Measurements from ENCODE around the gene NBL1. TPM values are rescaled to one million over a fixed set of nuclear protein-coding genes. Genes with fewer than 3 reads are reported as not detected.

The NBL1 gene
- polyA plus RNA-seq, 3 donors: 0.07 TPM; not detected in 2

DNA sequence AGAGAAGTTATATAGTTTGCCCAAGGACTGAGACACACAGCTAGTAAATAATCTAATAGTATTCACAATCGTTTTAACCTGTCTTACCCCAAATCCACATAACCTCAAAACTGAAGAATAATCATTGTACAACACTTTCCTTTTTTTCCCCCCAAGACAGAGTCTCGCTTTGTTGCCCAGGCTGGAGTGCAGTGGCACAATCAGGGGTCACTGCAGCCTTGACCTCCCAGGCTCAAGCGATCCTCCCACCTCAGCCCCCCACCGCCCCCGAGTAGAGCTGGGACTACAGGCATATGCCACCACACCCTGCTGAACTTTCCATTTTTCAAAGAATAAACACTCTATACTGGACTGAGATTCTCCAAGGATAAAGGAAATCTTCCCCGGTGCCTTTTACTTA is 28.7 kb upstream of the NBL1 start:
- no peaks in the 10 kb centered on the region for H3K27me3 Mint-ChIP-seq (ENCODE audit: low read depth in 3 of 3)
- H3K36me3 ChIP-seq (replicated peaks in 1 of 2; ENCODE audit: control insufficient read depth in 1 of 2, insufficient read depth in 2 of 2, low read length in 2 of 2): peaks cover 18 to 46% of the 10 kb centered on the region in 2 donors
- peak overlapping the region in 1 of 7 donors; percentile 23 for H3K27ac Mint-ChIP-seq
- no peak overlapping the region for H3K4me2 ChIP-seq (replicated peaks; ENCODE audit: extremely low read depth, low read length, poor library complexity, severe bottlenecking)
- no peak overlapping the region for H3K4me3 Mint-ChIP-seq
- H3K4me3 ChIP-seq (replicated peaks in 1 of 3; ENCODE audit: low read depth in 2 of 3, low read length in 3 of 3): no peak overlapping the region
- H3K36me3 Mint-ChIP-seq: peaks cover 23 to 29% of the 10 kb centered on the region in 2 donors
- intact Hi-C loops (cut with micrococcal nuclease): no loop called here
- no peak for DNase-seq
- H3K27ac ChIP-seq (ENCODE audit: low read depth in 1 of 2, low read length in 2 of 2): no peak overlapping the region
- H3K9me3 Mint-ChIP-seq: peaks cover 0 to 3% (median 0%) of the 10 kb centered on the region in 7 donors
- H4K20me1 ChIP-seq (ENCODE audit: insufficient read depth, low read length): peaks cover 80% of the 10 kb centered on the region
- peaks cover 49% of the 10 kb centered on the region for H3K79me2 ChIP-seq (ENCODE audit: insufficient read depth, low read length)
- no peak for TF ChIP-seq CTCF (IDR thresholded peaks at IDR 0.05)
- no peaks in the 10 kb centered on the region for H3K27me3 ChIP-seq (ENCODE audit: control insufficient read depth in 2 of 2, insufficient read depth in 2 of 2, low read length in 2 of 2)
- no peaks in the 10 kb centered on the region for H3K9me3 ChIP-seq (replicated peaks in 1 of 2; ENCODE audit: control insufficient read depth in 1 of 2, insufficient read depth in 1 of 2, low read length in 2 of 2)
- no peak overlapping the region for H2AFZ ChIP-seq (ENCODE audit: insufficient read depth, low read depth, low read length, poor library complexity, severe bottlenecking)
- H3K9ac ChIP-seq (ENCODE audit: insufficient read depth, low read length, poor library complexity, severe bottlenecking): no peak overlapping the region
- WGBS (ENCODE audit: insufficient coverage): 93% methylated on average over 3 of the region's 6 CpGs
- no peaks in the 10 kb centered on the region for H3K4me1 ChIP-seq (ENCODE audit: control insufficient read depth in 1 of 2, insufficient read depth in 2 of 2, low read length in 2 of 2)
- peaks cover 1% of the 10 kb centered on the region for H3K4me1 Mint-ChIP-seq

DNA sequence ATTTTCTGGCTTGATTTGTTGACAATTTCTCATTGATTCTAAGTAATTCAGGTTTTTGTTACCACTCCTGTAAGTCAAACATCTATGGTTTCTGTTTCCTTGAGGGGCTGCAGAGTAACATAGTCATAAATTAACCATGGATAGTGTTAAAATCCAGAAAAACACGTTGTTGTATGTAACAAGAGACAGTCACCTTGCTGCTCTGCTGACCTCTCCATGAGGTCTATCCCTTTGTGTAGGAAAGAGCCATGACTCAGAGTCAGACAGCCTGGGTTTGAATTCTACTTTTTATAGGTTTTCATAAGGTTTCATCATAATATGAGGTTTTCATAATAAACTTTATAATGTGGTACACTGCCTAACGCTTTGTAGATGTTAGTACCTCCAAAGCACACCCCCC is 27.6 kb upstream of the NBL1 start:
- Histone ChIP-seq H3K79me2 (ENCODE audit: insufficient read depth, low read length) (peaks cover 45% of the 10 kb centered on the region), H3K9ac (ENCODE audit: insufficient read depth, low read length, poor library complexity, severe bottlenecking) (no peak overlapping the region), H3K4me1 (ENCODE audit: control insufficient read depth in 1 of 2, insufficient read depth in 2 of 2, low read length in 2 of 2) (no peaks in the 10 kb centered on the region), H4K20me1 (ENCODE audit: insufficient read depth, low read length) (peaks cover 80% of the 10 kb centered on the region), H3K4me2 (replicated peaks; ENCODE audit: extremely low read depth, low read length, poor library complexity, severe bottlenecking) (no peak overlapping the region), H3K36me3 (replicated peaks in 1 of 2; ENCODE audit: control insufficient read depth in 1 of 2, insufficient read depth in 2 of 2, low read length in 2 of 2) (peaks cover 20 to 47% of the 10 kb centered on the region in 2 donors), H3K27ac (ENCODE audit: low read depth in 1 of 2, low read length in 2 of 2) (no peak overlapping the region), H3K4me3 (replicated peaks in 1 of 3; ENCODE audit: low read depth in 2 of 3, low read length in 3 of 3) (no peak overlapping the region), H2AFZ (ENCODE audit: insufficient read depth, low read depth, low read length, poor library complexity, severe bottlenecking) (no peak overlapping the region), H3K27me3 (ENCODE audit: control insufficient read depth in 2 of 2, insufficient read depth in 2 of 2, low read length in 2 of 2) (no peaks in the 10 kb centered on the region), H3K9me3 (replicated peaks in 1 of 2; ENCODE audit: control insufficient read depth in 1 of 2, insufficient read depth in 1 of 2, low read length in 2 of 2) (no peaks in the 10 kb centered on the region)
- peaks cover 1% of the 10 kb centered on the region for H3K4me1 Mint-ChIP-seq
- no peak for DNase-seq
- intact Hi-C loops (cut with micrococcal nuclease): no loop called here
- H3K27ac Mint-ChIP-seq: no peak overlapping the region
- H3K9me3 Mint-ChIP-seq: no peaks in the 10 kb centered on the region
- no peak for TF ChIP-seq CTCF (IDR thresholded peaks at IDR 0.05)
- WGBS (ENCODE audit: insufficient coverage): no CpG with 5 or more reads among the region's 2 CpGs
- H3K4me3 Mint-ChIP-seq: no peak overlapping the region
- no peaks in the 10 kb centered on the region for H3K27me3 Mint-ChIP-seq (ENCODE audit: low read depth in 3 of 3)
- H3K36me3 Mint-ChIP-seq: peaks cover 23 to 31% of the 10 kb centered on the region in 2 donors
